ENCODE data around the gene KYNU.
"Not testable (repeated sequence)": the region's sequence is repeated elsewhere in the genome, so short reads cannot be mapped to it uniquely, and the experiment has no call there.

KYNU gene

GRCh38 chr2:142871396-142871795, 6.1 kb upstream of the KYNU start:
- DNase-seq (ENCODE audit: low read depth): no peak

- DNase-seq (ENCODE audit: low read depth): no peak
These were observed 4.4 kb upstream of the KYNU start for GRCh38 chr2:142872882-142873724.

GRCh38 chr2:142873831-142874287, 3.6 kb upstream of the KYNU start:
- no peak for DNase-seq (ENCODE audit: low read depth)

- DNase-seq (ENCODE audit: low read depth): no peak
These were observed 3.1 kb upstream of the KYNU start for GRCh38 chr2:142874293-142874814.

- no peak for DNase-seq (ENCODE audit: low read depth)
These were observed 2.5 kb upstream of the KYNU start for GRCh38 chr2:142875010-142875409.

GRCh38 chr2:142875652-142876051, 1.8 kb upstream of the KYNU start:
- DNase-seq (ENCODE audit: low read depth): no peak

- DNase-seq (ENCODE audit: low read depth): no peak
These were observed 1.0 kb upstream of the KYNU start for GRCh38 chr2:142876423-142876822.

- no peak for DNase-seq (ENCODE audit: low read depth)
These were observed 691 bp downstream of the KYNU start for GRCh38 chr2:142878031-142878678.

- no peak for DNase-seq (ENCODE audit: low read depth)
These were observed 1.7 kb downstream of the KYNU start for GRCh38 chr2:142879151-142879550.

GRCh38 chr2:142880279-142880678, 2.8 kb downstream of the KYNU start:
- no peak for DNase-seq (ENCODE audit: low read depth)

- no peak for DNase-seq (ENCODE audit: low read depth)
These were observed 4.2 kb downstream of the KYNU start for GRCh38 chr2:142881619-142882018.

- DNase-seq (ENCODE audit: low read depth): not testable (repeated sequence)
These were observed 5.0 kb downstream of the KYNU start for GRCh38 chr2:142882500-142882899.

GRCh38 chr2:142883526-142883925, 6.1 kb downstream of the KYNU start:
- DNase-seq (ENCODE audit: low read depth): no peak

- no peak for DNase-seq (ENCODE audit: low read depth)
These were observed 8.1 kb downstream of the KYNU start for GRCh38 chr2:142885543-142885942.

- no peak for DNase-seq (ENCODE audit: low read depth)
These were observed 15.3 kb downstream of the KYNU start for GRCh38 chr2:142892715-142893114.

- DNase-seq (ENCODE audit: low read depth): no peak
These were observed 15.8 kb downstream of the KYNU start for GRCh38 chr2:142893241-142893640.

- no peak for DNase-seq (ENCODE audit: low read depth)
These were observed 20.3 kb downstream of the KYNU start for GRCh38 chr2:142897807-142898206.

GRCh38 chr2:142900327-142900726, 22.9 kb downstream of the KYNU start:
- not testable (repeated sequence) for DNase-seq (ENCODE audit: low read depth)

- no peak for DNase-seq (ENCODE audit: low read depth)
These were observed 24.3 kb downstream of the KYNU start for GRCh38 chr2:142901780-142902179.

GRCh38 chr2:142903726-142904125, 26.3 kb downstream of the KYNU start:
- not testable (repeated sequence) for DNase-seq (ENCODE audit: low read depth)

GRCh38 chr2:142907653-142908052, 30.2 kb downstream of the KYNU start:
- DNase-seq (ENCODE audit: low read depth): no peak

- no peak for DNase-seq (ENCODE audit: low read depth)
These were observed 37.2 kb downstream of the KYNU start for GRCh38 chr2:142914507-142915313.
